ENCODE measurements around the gene ATP1B1. TPM values are rescaled to one million over a fixed set of nuclear protein-coding genes. Genes with fewer than 3 reads are reported as not detected.
"Not testable (repeated sequence)": the region's sequence is repeated elsewhere in the genome, so short reads cannot be mapped to it uniquely, and the experiment has no call there.

The ATP1B1 gene
- total RNA-seq, 1 experiment from 2014 or later = 44.4 TPM

GRCh38 chr1:169124459-169124858 lies 18.0 kb downstream of the ATP1B1 start:
- Mint-ChIP-seq H3K27me3 (ENCODE audit: low read depth) (no peaks in the 10 kb centered on the region), H3K36me3 (ENCODE audit: insufficient read depth in 1 of 3, low read depth in 3 of 3) (peaks cover 25 to 55% (median 50%) of the 10 kb centered on the region in 3 experiments), H3K9me3 (no peaks in the 10 kb centered on the region), H3K4me3 (no peak overlapping the region), H3K4me1 (peaks cover 6% of the 10 kb centered on the region in 2 experiments), H3K27ac (no peak overlapping the region)
- H3K27ac ChIP-seq (ENCODE audit: insufficient read length, low read depth, low read length) = no peak overlapping the region
- no peak overlapping the region for H3K23ac ChIP-seq (ENCODE audit: insufficient read length, low read depth, low read length)
- H3K14ac ChIP-seq (ENCODE audit: insufficient read depth, low read length) = no peak overlapping the region
- H2BK15ac ChIP-seq (ENCODE audit: low read depth, low read length) = no peak overlapping the region
- H3K4ac ChIP-seq (ENCODE audit: low read depth, low read length) = no peak overlapping the region
- H3K27me3 ChIP-seq (ENCODE audit: insufficient read depth, low read length) = no peaks in the 10 kb centered on the region
- no peak overlapping the region for H4K8ac ChIP-seq (replicated peaks; ENCODE audit: insufficient read length, low read depth, low read length)
- no peaks in the 10 kb centered on the region for H3K4me1 ChIP-seq (ENCODE audit: insufficient read depth, low read length)
- H3K18ac ChIP-seq (ENCODE audit: insufficient read length, low read depth, low read length) = no peak overlapping the region
- no peak overlapping the region for H3K56ac ChIP-seq (ENCODE audit: insufficient read length, low read depth, low read length)
- no peak overlapping the region for H3K9ac ChIP-seq (ENCODE audit: extremely low read depth, insufficient read length, low read length)
- no CpG with 5 or more reads among the region's 2 CpGs for WGBS (ENCODE audit: extremely low coverage, insufficient read length, low lambda C conversion rate)
- H3K79me1 ChIP-seq (ENCODE audit: insufficient read depth, low read depth, low read length, poor library complexity, severe bottlenecking) = no peaks in the 10 kb centered on the region
- no peak overlapping the region for H4K5ac ChIP-seq (ENCODE audit: insufficient read length, low read depth, low read length)
- TF ChIP-seq, protein P1, sequence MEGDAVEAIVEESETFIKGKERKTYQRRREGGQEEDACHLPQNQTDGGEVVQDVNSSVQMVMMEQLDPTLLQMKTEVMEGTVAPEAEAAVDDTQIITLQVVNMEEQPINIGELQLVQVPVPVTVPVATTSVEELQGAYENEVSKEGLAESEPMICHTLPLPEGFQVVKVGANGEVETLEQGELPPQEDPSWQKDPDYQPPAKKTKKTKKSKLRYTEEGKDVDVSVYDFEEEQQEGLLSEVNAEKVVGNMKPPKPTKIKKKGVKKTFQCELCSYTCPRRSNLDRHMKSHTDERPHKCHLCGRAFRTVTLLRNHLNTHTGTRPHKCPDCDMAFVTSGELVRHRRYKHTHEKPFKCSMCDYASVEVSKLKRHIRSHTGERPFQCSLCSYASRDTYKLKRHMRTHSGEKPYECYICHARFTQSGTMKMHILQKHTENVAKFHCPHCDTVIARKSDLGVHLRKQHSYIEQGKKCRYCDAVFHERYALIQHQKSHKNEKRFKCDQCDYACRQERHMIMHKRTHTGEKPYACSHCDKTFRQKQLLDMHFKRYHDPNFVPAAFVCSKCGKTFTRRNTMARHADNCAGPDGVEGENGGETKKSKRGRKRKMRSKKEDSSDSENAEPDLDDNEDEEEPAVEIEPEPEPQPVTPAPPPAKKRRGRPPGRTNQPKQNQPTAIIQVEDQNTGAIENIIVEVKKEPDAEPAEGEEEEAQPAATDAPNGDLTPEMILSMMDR (conservative IDR thresholded peaks at IDR 0.05) = no peak
- no peak overlapping the region for H2AFZ ChIP-seq (ENCODE audit: low read length)
- H3K9me3 ChIP-seq (ENCODE audit: control insufficient read depth, low read depth, low read length) = no peaks in the 10 kb centered on the region
- no peaks in the 10 kb centered on the region for H4K20me1 ChIP-seq (ENCODE audit: control insufficient read depth, insufficient read depth, insufficient read length)
- H3K79me2 ChIP-seq (ENCODE audit: insufficient read depth, low read length) = peaks cover 5% of the 10 kb centered on the region; the same call in 1 of the 2 replicates
- no peak overlapping the region for H2BK20ac ChIP-seq (ENCODE audit: low read depth, low read length, poor library complexity, severe bottlenecking)
- H2BK120ac ChIP-seq (ENCODE audit: low read depth, low read length, poor library complexity, severe bottlenecking) = no peak overlapping the region
- no peak overlapping the region for H3T11ph ChIP-seq (ENCODE audit: low read length)
- H3K4me2 ChIP-seq (ENCODE audit: insufficient read depth, insufficient read length, low read length) = no peak overlapping the region
- no peak overlapping the region for H4K91ac ChIP-seq (ENCODE audit: insufficient read length, low read depth, low read length)
- no peaks in the 10 kb centered on the region for H3K23me2 ChIP-seq (ENCODE audit: insufficient read length, low read depth, low read length, poor library complexity, severe bottlenecking)
- no peak for DNase-seq
- H2BK12ac ChIP-seq (ENCODE audit: insufficient read length, low read depth, low read length) = no peak overlapping the region
- no peak overlapping the region for H2AK5ac ChIP-seq (ENCODE audit: insufficient read length, low read length)
- H2BK5ac ChIP-seq (ENCODE audit: insufficient read length, low read length) = no peak overlapping the region

- H3K4me3 Mint-ChIP-seq; H3K23ac ChIP-seq (ENCODE audit: insufficient read length, low read depth, low read length); H2AK5ac ChIP-seq (ENCODE audit: insufficient read length, low read length); H2BK5ac ChIP-seq (ENCODE audit: insufficient read length, low read length); H3K14ac ChIP-seq (ENCODE audit: insufficient read depth, low read length); H4K8ac ChIP-seq (replicated peaks; ENCODE audit: insufficient read length, low read depth, low read length); H3K18ac ChIP-seq (ENCODE audit: insufficient read length, low read depth, low read length); H4K20me1 ChIP-seq (ENCODE audit: control insufficient read depth, insufficient read depth, insufficient read length); H3K4me2 ChIP-seq (ENCODE audit: insufficient read depth, insufficient read length, low read length); H3K27ac ChIP-seq (ENCODE audit: insufficient read length, low read depth, low read length); H3K9me3 ChIP-seq (ENCODE audit: control insufficient read depth, low read depth, low read length); H3K27me3 ChIP-seq (ENCODE audit: insufficient read depth, low read length); H3K4ac ChIP-seq (ENCODE audit: low read depth, low read length); H2BK12ac ChIP-seq (ENCODE audit: insufficient read length, low read depth, low read length); H2AFZ ChIP-seq (ENCODE audit: low read length); H3K27ac Mint-ChIP-seq; DNase-seq; H4K5ac ChIP-seq (ENCODE audit: insufficient read length, low read depth, low read length); H3K9ac ChIP-seq (ENCODE audit: extremely low read depth, insufficient read length, low read length); H2BK120ac ChIP-seq (ENCODE audit: low read depth, low read length, poor library complexity, severe bottlenecking); H3K23me2 ChIP-seq (ENCODE audit: insufficient read length, low read depth, low read length, poor library complexity, severe bottlenecking); H3K79me1 ChIP-seq (ENCODE audit: insufficient read depth, low read depth, low read length, poor library complexity, severe bottlenecking); H3K56ac ChIP-seq (ENCODE audit: insufficient read length, low read depth, low read length); H3K4me1 Mint-ChIP-seq; H3K27me3 Mint-ChIP-seq (ENCODE audit: low read depth); H2BK20ac ChIP-seq (ENCODE audit: low read depth, low read length, poor library complexity, severe bottlenecking); H3K9me3 Mint-ChIP-seq; H3K79me2 ChIP-seq (ENCODE audit: insufficient read depth, low read length); H4K91ac ChIP-seq (ENCODE audit: insufficient read length, low read depth, low read length); H2BK15ac ChIP-seq (ENCODE audit: low read depth, low read length); H3T11ph ChIP-seq (ENCODE audit: low read length); H3K4me1 ChIP-seq (ENCODE audit: insufficient read depth, low read length): not testable (repeated sequence)
- H3K36me3 Mint-ChIP-seq (ENCODE audit: insufficient read depth in 1 of 3, low read depth in 3 of 3) = peaks cover 28 to 61% (median 55%) of the 10 kb centered on the region in 3 experiments
- WGBS (ENCODE audit: extremely low coverage, insufficient read length, low lambda C conversion rate) = no CpG with 5 or more reads among the region's 6 CpGs
Measured at GRCh38 chr1:169125597-169125996, 19.1 kb downstream of the ATP1B1 start.

All from H9 (cell line).